RPMI7951 (cell line): ENCODE results near the gene PGC. TPM values are rescaled to one million over a fixed set of nuclear protein-coding genes. Genes with fewer than 3 reads are reported as not detected.
"Not testable (repeated sequence)": the region's sequence is repeated elsewhere in the genome, so short reads cannot be mapped to it uniquely, and the experiment has no call there.

Experiments used
- DNase-seq: peaks from one replicate; pipeline ENCODE4 v3.0.0-alpha.2; 2012; ENCODE audit warnings: low read depth
- total RNA-seq: library from RNA; depleted of rRNA; stranded (reverse); fragments of >200 nt; shearing (Covaris generic); gene quantifications from 2 replicates; pipeline ENCODE4 v1.2.3, GENCODE V29; 2014

Gene PGC
- total RNA-seq, 1 experiment from 2014 or later = not detected

DNA sequence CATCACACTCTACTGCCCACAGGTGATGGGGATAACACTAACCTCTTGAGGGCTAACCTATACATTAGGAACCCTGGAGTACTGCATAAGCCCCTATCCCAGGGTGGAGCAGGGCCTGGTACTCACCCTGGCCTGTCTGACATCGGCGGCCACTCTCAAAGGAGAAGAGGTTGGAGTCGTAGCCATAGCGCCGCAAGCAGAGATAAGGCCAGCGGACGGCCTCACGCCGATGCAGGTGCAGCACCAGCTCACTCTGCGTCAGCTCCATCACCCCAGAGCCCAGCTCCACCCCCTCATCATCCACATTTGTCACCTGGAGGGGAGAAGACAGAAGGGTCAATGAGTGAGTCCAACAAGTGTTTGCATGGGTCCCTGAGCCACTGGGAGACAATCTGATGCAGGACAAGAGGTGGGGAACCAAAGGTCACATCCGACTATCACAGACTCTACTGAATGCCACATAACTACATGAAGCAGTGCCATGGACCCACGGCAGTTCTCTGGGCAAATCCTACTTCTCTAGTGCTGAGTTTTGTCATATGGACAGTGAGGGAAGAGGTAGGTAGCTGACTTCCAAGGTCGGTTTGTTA lies 28.2 kb upstream of the PGC start:
- DNase-seq = no peak

DNA sequence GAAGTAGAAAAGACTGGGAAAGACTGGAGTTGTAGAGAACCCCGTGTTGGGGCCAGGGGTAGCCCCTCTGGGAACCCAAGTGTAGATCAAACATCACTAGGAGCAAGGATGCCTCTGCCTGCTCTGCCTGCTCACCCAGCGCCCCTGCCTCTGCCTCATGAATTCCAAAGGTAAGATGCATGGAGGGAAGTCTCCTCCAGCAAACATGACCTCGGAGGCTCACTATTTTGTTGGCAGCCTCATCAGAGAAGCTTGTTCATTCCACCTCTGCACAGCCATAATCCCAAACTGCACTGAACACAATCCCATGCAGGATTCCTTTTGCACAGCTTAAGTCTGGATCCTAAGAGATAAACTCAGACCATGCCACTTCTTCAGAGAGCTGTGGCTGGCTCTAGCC lies 27.6 kb upstream of the PGC start:
- no peak for DNase-seq

DNA sequence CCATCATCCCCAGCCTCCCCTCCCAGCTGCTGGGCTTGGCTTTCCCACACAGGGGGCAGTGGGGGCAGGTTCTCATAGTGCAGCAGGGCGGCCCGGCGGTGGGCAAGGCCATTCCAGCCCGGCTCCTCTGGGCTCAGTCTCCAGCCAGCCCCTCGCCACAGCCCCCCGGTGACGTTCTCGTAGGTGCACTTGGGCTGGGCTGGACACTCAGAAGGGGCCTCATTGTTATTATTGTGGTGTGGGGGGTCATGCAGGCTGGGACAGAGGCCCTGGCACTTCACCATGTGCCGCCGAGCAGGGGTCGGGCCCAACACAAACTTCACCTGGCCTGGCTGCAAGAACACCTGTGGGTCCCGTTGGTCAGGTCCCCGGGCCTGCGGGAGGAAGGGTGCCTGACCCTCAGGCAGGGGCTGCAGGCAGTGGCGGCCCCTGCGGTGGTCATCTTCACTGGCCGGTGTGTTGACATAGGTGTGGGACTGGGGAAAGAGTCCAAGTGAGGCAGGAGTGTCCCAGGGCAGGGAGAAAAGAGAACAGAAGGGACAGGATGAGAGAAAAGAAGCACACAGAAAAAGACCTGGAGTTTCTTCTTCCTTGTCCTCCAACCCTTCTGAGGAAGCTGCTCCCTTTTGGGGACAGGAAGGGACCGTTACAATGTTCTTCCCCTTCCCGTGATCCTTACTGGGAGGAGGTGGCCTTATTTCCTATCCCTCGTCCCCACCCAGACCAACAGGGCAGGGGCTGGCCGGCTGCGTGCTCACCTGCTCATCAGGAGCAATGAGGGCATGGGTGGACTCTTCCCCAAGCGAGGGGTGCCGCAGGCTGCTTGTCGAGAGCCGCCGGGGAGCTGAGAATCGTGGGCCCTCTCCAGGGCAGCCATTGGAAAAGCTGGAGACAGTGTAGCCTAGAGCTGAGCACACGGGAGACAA lies 24.1 kb upstream of the PGC start:
- no peak for DNase-seq

DNA sequence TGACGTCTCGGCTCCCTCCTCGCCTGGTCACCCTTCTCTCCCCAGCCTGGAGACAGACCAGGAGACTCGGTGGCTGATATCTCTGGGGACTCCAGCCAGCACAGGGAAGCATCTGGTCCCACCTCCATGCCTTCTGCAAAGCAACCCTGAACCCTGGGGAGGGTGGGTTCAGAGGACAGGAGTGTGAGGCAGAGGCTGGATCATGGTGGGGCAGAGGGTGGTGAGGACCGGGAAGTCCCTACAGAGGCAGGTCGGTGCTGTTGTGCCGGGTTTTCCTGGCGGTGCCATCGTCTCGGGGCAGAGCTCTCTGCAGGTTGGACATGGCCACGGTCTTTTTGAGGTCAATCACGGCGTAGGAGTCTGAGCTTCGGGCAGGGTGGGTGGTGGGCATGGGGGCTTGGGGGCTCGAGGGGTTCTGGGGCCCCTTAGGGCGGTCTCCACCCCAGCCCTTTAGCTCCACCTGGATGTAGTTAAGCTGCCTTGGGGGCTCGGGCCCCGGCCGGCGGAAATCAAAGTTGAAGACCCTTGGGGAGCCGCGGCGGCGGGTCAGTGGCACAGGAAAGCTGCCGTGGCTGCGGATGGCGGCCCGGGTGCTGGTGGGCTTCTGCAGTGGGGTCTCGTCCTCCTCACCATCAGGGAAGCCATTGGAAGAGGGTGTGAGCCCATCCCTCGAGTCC lies 23.3 kb upstream of the PGC start:
- DNase-seq = no peak

DNA sequence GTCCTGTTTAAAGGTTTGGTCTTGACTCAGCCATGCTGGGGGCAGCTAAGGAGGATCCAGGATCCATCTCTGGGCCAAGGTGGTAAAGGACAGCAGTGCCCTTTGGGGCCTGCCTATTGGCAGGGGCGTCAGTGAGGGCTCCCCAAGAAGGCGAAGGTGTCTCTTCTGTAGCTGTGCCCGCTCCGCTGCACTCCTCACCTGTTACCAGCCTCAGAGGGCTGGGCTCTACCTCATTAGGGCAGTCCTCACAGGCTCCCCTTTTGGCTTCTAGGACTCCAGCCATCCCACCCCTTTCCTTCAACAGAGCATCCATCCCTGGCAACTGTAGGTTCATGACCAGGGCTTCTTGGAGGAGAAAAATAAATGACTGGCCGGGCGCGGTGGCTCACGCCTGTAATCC lies 22.2 kb upstream of the PGC start:
- no peak for DNase-seq

DNA sequence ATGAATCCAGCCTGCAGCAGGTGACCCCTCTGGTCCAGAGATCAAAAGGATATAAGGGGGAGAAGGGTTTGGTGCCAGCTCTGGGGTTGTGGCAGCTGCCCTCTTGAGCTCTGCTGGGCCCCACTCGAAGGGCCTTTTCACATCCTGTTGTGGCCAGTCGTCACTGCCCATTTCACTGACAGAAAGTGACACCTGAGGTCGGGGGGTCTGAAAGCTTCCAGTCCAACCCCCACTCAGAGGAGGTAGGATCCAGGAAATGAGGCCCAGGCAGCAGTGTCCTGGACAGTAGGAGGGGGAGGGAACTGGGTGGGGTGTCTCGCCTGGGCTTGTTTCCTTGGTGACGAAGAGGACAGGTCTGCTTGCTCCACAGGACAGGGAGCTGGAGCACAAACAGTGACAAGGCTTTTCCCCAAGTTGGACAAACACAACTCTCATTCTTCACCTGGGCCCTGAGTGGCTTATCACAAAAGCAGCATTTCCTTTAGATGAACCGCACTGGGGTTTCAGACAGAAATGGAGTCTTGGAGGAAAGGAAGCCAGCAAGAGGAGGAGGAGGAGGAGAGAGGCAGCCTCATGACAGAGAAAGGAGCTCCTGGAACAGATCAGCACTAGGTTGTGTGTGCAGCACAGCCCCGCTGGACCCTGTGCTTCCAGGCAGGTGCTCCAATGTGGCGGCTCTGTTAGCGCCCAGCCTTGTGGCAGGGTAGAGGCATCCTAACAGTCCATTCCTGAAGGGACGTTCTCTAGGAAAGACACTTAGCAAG lies 21.5 kb upstream of the PGC start:
- DNase-seq = no peak

DNA sequence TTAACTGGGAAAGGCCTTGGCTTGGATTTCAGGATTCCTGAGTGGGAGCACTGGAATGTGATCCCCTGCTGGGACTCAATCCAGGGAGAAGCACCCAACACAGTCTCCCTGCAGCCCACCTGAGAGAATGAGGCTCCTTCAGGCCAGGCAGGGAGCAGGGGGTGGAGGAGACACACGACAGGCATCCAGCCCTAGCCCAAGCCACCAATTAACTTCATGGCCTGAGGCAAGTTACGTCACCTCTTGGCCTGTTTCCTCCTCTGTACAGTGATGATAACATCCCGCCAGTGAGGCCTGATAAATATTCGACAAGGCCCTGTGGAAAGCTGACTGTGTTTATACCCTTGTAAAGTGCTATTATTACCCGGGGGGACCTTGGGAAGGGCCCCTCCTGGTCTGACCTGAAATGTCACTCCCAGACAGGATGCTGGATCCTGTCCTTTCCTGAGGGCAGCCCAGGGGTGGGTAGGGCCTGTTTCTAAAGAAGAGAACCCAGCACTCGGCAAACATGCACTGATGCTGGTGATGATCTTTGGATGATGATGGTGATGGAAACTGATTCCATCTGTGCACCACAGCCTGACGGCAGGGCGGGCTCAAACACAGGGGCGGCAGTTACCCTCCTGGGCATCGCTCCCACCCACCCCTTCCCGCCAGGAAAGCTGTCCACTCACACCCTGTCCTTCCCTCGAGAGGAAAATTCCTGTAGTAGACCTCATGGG lies 20.1 kb upstream of the PGC start:
- DNase-seq = peak; percentile 92

DNA sequence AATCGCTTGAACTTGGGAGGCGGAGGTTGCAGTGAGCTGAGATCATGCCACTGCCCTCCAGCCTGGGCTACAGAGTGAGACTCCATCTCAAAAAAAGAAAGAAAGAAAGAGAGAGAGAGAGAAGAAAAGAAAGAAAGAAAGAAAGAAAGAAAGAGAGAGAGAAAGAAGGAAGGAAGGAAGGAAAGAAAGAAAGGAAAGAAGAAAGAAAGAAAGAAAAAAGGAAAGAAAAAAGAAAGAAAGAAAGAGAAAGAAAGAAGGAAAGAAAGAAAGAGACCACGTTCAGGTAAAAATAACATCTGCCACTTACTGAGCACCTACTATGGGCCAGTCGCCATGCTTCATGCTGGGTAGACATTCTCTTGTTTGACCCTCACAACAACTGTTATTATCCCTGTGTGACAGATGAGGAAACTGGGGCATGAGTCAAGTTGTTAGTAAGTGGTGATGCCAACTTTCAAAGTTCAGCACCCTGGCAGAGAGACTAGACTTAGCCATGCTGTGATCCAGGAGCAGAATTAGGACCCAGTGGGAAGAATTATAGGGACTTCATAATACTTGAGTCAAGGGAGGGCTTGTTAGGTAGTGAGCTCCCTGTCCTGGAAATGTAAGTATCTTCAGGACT lies 19.0 kb upstream of the PGC start:
- not testable (repeated sequence) for DNase-seq

DNA sequence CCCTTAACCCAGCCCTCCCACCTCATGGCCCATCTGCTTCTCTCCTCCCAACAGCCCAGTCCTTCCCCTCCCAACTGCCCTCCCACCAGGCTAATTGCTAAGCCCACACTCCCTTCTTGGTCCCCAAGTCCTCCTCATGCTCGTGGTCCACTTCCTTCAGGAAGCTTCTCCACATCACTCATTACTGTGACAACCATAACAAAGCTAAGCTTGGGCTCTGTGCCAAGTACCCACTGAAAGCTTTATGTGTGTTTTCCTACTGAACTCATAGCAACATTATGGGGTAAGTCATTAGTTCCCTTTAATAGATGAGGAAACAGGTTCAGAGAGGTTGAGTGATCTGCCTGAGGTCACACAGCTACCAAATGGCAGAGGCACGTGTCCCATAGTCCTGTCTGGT lies 16.3 kb upstream of the PGC start:
- DNase-seq = peak; percentile 21

DNA sequence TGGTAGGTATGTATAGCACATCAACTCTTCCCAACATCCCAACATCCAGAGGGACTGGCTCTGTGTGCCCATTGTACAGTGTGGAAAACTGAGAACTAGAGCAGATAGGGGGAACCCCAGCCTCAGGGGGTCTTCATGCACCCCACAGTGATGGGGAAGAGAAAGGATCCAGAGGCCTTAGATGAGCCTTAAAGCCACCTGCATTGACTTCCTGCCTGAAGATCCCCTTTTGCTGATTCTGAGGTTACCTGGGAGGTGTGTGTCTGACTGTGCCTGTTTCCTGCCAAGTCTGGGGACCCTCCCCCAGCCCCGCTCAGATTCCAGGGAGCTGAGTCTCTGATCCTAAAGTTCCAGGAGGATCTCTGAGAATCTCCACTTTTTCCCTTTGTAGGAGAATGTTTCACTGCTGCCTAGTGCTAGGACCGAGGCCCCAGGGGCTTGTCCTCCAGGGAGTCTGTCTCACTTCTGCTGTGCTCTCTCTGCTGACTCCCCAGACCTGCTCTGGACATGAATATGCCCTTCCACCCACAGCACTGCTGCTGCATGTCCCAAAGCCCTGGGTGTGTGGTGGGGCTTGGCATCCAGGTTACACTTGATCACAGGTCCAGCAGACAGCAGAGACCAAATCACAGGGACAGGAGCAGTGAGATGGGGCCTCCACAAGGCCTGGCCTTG lies 12.8 kb upstream of the PGC start:
- DNase-seq = no peak

DNA sequence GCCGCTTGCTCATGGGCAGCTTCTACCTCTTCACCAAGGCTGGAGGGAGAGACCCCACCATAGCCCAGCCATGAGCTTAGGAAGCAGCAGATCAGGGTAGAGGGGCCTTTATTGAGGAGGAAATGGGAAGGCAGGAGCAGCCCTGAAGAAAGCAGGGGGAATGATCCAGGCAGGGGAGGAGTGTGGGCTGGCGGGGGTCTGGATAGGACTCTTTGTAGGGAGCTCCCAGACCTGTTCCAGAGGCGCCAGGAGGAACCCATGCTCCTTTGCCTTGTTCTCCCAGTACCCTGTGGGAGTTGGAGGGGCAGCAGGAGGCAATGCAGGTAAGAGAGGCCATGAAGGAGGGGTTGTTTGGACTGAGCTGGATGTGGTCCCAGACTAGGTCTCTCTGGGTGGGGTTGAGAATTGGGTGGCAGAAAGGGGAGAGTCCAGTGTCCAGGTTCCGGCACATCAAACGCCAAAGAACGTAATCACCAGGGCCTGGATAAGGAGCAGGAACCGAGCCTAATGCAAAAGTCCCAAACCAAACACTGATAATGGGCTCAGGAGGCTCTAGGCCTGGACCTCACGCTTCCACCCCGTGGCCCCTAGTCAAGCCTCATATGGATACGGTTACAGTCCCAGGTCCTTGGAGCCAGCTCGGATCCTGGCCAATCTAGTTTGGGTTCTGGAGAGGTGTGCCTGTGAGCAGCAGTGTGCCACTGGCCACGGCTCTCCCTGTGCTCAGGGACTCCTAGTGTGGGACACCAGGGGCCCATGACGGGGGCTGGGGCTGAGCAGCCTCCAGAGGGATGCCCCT lies 12.1 kb upstream of the PGC start:
- DNase-seq = no peak

DNA sequence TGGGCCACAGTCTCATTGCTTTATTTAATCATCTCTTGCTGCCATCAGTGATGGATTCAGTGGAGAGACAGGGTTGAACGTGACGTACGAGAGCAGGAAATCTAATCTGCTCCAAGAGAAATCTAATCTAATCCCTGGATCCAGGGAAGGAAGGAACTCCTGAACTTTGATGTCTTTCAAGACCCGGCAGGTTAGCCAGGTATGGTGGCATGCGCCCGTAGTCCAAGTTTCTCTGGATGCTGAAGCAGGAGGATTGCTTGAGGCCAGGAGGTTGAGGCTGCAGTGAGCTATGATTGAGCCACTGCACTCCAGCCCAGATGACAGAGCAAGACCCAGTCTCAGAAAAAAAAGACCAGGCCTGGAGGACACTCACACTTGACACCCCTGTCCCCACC lies 11.4 kb upstream of the PGC start:
- no peak for DNase-seq

DNA sequence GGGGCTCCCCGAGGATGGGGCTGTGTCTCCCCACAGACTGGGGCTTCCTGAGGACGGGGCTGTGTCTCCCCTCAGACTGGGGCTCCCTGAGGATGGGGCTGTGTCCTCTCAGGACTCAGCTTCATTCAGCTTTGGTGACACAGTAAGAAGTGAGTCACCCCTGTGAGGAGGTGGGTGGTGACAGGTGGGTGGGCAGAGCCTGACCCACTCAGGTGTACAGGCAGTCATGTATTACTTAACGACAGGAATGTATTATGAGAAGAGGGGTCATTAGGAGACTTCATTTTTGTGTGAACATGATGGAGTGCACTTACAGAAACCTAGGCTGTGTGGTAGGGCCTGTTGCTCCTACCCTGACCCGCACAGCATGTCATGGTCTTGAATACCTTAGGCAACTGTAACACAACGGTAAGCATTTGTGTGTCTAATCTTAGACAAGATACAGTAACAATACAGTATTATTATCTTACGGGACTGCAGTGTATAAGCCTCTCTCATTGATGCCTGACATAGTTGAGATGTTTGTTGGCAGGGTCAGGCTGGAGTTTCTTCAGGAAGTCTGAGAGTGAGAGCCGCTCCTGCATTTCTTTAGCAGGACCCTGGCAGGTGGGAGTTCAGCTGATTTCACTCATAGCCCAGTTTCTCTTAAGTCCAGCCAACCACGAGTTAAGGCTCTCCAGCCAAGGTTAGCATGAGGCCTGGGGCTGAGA lies 10.9 kb upstream of the PGC start:
- DNase-seq = no peak

DNA sequence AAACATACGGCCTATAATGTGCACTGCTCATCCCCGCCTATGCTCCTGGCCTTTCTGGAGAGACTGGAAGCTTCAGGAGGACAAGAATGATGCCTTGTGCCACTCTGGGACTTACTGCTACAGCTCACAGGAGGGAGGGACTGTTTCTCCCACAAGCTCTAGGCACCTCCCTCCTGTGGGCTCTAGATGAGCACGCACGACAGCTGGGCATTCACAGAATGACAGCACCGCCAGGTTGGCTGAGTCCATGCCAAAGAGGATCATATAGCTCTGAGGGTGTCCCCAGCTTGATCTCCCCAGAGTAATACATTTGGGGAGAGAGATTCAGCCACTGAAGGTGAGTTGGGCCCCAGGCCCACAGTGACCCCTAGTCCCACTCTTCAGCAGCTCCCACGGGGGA lies 10.1 kb upstream of the PGC start:
- no peak for DNase-seq

DNA sequence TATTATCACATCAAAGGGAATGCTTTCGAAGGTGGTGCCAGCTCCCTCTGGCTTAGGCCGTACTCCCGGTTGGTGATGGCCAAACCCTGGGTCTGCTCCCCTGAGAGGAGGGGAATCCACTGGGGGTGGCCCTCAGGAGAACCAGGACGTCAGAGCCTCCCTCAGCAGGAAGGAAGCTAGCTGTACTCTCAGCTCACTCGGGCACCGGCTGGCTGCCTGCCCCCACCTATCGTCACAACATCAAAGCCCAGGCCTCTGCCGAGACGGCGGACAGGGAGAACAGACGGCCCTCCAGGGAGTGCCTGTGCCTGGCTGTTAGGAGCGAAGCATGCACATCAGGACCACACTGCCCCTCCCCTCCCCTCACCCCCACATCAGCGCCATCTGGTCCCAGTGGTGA lies 9.2 kb upstream of the PGC start:
- DNase-seq = no peak

DNA sequence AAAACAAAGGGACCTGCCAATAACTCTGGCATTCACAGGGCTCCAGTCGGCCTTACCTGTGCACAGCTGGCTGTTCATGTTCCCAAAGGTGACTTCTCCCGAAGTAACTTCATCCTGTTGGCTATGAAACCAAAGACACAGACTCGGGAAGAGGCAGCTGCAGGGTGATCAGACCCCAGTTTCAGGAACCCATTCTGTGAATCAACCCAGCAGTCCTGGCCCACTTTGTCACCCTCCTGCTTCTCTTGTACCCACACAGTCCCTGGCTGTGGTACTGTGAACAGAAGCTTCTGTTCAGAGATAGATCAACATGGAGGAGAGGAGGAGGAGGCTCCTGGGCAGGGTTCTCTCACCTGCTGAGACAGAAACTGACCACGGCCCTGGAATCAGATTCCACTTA lies 8.7 kb upstream of the PGC start:
- no peak for DNase-seq

DNA sequence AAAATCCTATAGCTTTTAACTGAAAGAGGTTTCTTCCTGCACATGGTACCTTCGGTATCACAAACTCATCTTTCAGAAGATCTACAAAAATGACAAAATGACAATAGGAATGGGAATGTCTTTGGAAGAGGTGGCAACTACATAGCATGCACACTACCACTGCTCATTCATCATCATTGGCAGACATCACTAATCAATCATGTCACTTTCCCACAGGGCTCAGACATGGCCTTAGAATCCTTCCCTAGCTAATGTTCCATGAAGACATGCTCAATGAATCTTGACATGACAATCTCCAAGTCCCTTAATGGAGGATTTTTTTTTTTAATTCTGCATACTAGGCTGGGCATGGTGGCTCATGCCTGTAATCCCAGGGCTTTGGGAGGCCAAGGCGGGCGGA lies 3.2 kb upstream of the PGC start:
- no peak for DNase-seq

DNA sequence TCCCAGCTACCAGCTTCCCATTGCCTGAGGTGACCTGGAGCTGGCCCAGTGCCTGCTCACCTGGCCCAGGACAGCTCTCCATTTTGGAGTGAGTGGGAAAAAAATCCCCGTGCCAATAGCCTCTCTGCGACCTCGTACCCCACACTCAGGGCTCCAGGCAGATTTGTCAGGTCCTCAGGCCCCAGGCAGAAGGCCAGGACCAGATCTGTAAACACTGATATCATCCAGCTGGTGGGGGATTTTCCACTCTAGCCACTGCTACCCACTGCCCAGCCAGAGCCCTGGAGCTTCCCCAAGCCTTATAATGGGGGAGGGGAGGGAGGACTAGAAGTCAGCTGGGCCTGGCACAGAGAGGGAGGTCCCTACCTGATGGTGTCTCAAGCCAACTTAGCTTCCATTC lies 1.3 kb upstream of the PGC start:
- no peak for DNase-seq

DNA sequence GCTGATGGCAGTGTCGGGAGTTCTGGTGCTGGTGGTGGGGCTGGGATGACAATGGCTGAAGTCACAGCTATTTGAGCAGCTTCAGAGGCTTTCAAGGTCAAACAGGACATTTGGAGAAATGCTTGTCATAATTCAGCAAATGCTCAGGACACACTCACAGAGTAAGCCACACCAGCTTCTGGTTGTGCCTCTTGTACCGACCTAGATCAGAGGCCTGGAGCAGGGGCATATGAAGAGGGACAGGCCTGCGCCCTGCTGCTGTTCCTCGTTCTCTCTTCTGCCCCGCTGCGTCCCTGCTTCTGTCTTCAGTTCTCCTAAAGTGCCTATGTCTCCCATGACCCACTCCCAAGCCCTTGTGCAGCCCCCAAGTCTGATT lies 893 bp upstream of the PGC start:
- DNase-seq = no peak
